ENCODE data around the gene LDLRAD2.

LDLRAD2 gene

GRCh38 chr1:21864730-21865129, 52.7 kb downstream of the LDLRAD2 start:
- FAIRE-seq = no peak

GRCh38 chr1:21865609-21865942, 53.5 kb downstream of the LDLRAD2 start:
- no peak for FAIRE-seq

DNA sequence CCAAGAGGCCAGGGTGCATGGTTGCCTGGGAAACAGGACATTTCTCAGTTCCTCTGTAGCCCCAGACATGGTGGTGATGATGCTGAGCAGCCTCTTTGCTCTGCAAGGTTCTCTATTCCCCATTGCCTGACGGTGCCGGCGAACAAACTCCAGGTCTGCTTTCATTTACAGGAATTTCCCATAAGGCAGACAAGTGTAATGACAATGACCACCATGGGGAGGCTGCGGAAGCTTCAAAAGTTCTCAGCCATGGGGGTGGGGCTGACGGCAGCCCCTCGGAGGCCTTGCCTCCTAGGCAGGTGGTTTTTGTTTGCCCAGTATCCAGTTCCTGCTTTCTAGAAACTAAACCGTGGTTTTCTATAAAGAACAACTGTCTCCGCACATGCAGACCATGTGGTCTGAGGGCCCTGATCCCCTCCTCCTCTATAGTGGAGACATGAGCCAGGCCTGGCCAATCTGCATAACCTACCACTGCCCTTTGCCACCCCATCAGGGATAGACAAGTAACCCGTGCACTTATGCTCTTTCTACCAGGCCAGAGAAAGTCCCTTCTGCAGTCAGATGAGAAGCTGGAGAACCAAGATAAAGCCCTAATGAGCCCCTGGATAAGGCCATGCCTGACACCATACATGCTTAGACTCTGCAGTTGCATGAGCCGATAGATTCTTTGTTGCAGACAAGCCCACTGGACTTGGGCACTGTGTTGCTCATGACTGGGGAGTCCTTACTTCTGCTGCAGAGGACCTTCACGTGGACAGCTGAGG, 54.1 kb downstream of the LDLRAD2 start:
- FAIRE-seq = no peak

DNA sequence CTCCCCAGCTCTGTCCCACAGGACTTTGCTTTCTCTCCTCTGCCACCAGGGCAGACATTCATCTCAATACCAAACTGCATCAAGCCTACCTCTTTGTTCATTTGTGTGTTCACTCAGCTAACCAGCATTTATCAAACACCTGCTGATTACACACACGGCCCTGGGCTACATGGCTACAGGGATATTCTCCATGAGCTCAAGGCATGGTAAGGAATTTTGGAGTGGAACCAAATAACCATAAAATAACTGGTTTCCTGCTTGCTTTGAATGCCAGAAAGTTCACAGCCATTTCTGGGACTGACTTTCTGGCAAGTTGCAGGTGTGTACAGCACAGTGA, 54.6 kb downstream of the LDLRAD2 start:
- no peak for FAIRE-seq

GRCh38 chr1:21867451-21867996, 55.5 kb downstream of the LDLRAD2 start:
- FAIRE-seq = no peak

DNA sequence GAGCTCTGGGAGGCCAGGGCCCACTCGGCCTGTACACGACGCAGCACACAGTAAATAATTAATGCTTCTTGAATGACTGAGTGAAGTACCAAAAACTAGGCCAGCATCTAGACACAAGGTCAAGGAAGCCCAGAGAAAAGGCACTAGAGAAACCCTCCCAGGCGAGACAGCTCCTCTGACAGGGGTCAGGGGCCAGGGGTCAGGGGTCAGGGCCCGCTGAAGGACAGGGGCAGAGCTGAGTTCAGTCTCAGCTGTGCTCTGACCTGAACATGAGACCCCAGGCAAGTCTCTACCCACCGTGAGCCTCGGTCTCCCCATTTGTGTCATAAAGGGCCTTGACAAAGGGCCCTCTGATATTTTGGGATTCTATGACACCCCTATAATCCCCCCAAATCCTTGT, 56.4 kb downstream of the LDLRAD2 start:
- FAIRE-seq = no peak

DNA sequence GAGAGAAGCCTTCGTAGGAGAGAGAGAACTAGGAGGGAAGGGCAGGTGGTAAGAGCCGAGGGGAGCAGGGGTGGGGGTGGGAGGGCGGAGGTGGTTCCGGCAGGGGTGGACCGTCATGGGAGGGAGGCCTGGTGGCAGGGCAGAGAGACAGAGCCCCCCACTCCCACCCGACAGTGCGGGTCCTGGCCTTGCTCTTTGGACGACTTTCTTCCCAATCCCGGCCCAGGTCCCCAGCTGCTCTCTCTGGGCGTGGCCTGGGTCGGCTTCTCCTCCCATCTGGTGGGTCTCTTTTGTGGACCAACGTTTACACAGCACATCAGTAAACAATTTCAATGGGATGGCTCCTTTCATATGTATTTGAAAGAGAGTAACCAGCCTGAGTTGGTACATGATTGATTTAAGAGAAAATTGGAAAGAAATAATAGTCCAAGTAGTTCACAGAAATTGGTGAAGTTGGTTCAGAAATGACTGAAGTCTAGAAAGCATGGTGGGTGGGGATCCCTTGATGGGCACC, 56.9 kb downstream of the LDLRAD2 start:
- no peak for FAIRE-seq

- FAIRE-seq = no peak
These were observed 57.6 kb downstream of the LDLRAD2 start for GRCh38 chr1:21869620-21870121.

DNA sequence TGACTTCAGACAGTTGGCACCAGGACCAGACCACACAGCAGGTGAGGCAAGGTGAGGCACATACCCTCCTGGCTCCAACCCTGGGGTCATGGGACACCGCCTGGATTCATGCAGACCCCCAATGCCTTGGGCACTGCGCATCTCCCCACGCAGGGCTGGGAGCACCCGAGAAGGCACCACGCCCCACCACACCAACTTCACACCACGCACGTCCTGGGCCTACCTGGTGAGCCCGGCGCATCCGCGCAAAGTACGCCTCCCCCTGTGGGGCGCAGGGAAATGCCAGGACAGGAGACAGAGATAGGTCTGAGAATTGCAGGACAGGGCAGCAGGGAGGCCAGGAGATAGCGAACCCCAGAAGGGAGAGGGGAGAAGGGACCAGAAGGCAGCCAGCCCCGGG, 58.5 kb downstream of the LDLRAD2 start:
- FAIRE-seq = no peak

- no peak for FAIRE-seq
These were observed 59.9 kb downstream of the LDLRAD2 start for GRCh38 chr1:21871943-21872342.

DNA sequence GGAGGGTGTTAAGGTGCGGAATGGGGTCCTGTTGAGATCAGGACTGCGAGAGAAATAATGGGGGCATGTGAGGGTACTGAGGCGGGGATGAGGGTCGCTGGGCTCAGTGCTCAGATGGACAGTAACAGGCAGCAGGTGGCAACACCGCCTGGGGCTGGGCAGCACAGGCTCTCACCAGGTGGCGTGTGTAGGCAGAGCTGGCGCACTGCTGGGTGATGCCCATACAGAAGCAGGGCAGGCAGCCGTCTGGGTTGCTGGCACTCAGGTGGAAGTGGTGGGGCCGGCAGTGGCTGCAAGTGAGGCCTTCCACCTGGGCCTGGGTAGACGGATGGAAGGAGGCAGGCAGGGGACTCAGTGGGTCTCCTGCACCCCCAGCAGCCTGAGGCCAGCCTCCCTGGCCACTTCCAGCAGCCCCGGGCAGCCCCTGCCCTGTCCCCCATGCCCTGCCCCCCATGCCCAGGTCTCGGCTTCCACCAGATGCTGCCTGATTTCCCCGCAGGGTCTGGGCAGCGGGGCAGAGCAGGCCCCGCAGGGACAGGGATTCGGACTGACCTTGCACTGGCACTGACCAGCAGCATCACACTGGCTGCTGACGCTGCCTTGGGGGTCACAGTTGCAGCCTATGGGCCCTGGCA, 60.5 kb downstream of the LDLRAD2 start:
- no peak for FAIRE-seq

GRCh38 chr1:21873174-21873573, 61.1 kb downstream of the LDLRAD2 start:
- no peak for FAIRE-seq

- FAIRE-seq = no peak
These were observed 61.7 kb downstream of the LDLRAD2 start for GRCh38 chr1:21873761-21874160.

- FAIRE-seq = no peak
These were observed 62.3 kb downstream of the LDLRAD2 start for GRCh38 chr1:21874328-21874727.

Data from G401.6 (cell line).